ENCODE results near the gene ELFN2.

ELFN2 gene

GRCh38 chr22:37384691-37385090, 42.6 kb downstream of the ELFN2 start:
- no peak for DNase-seq (ENCODE audit: low spot score)

DNA sequence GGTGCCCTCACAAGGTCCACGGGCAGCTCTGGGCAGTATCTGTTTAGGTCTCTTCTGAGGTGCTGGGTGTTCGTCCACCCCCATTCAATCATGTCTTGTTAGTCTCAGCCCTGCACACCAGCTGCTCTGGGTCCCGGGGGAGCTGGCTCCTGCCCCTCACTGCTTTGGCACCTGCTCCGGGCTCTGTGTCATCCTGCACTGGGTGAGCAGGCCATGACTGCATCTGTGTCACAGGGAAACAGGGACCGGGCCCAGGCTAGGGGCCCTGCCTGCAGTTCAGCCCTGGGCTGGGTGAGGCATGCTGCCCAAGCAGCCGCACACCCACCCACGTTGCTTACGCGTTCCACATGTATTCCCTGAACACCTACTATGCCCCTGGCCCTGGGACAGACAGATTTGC, 43.9 kb downstream of the ELFN2 start:
- DNase-seq (ENCODE audit: low spot score): no peak

- no peak for DNase-seq (ENCODE audit: low spot score)
Measured at GRCh38 chr22:37381489-37381888, 45.8 kb downstream of the ELFN2 start.

DNA sequence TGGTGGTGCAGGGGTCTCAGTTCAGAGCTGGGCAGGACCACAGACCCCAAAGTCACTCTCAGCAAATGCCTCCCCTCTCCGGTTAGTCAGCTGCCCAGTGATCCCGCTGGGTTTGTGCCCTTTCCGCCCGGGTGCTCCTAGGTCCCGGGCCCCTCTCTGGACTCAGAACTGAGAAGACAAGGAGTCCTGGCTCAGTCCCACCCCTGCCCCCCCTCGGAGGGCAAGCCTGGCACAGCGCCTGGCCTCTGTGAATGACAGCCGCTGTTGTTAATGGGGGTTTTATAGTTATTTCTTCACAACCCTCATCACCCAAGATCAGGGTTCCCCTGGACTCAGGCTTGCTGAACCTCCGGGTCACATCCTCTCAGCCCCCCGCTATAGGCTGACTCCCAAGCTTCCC, 47.6 kb downstream of the ELFN2 start:
- DNase-seq (ENCODE audit: low spot score): no peak

DNA sequence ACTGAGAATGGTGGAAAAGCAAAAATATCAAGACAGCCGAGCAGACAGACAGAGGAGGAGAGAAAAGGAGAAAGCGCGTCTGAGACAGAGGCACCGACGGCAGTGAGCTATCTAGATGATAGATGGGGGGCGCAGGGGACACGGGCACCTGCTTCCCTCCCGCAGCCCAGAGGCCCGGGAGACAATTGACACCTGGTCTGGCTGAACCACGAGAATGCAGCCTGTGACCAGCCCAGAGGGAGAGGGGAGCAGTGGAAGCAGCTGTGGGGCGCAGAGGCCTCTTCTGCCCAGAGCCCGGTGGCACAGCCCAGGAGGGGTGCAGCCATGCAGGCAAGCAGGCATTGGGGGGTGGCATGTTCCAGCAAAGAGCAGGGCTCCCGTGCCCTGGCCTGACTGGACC, 48.2 kb downstream of the ELFN2 start:
- DNase-seq (ENCODE audit: low spot score): no peak

GRCh38 chr22:37378642-37379058, 48.6 kb downstream of the ELFN2 start:
- DNase-seq (ENCODE audit: low spot score): no peak

DNA sequence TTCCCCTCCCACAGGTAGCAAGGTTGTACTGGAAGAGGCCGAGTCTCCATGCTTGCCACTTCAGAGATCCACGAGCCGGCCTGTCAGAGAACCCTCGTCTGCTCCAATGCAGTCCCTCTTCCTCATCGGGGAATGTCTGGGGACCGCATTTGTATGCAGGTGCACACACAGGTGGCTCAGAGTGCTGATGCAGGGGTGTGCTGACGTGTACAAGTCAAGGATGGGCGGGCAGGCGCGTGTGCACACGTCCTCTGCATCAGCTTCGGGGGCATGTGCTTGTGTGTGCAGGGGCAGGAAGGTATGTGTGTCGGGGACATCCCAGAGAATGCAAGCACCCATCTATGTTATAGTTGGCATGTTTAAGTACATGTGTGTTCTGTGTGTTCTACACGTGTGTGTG, 49.4 kb downstream of the ELFN2 start:
- no peak for DNase-seq (ENCODE audit: low spot score)

GRCh38 chr22:37377138-37377537, 50.1 kb downstream of the ELFN2 start:
- no peak for DNase-seq (ENCODE audit: low spot score)

GRCh38 chr22:37376643-37377042, 50.6 kb downstream of the ELFN2 start:
- no peak for DNase-seq (ENCODE audit: low spot score)

DNA sequence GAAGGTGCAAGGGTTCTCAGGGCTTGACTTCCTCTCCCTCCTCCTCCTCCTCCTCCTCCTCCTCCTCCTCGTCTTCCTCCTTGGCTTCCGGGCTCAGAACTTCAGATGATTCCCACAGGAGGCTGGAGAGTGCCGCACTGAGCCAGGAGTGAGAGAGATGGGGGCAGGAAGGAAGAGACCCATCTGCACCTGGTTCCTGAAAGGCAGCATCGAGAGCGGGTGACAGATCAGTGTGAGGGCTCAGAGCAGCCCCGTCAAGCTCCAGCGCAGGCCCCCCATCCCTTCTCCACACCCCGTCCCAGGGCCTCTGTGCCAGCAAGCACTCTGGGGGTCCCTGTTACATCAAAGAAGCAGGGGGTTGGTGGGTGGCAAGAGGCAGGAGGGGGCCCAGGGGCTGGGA, 51.5 kb downstream of the ELFN2 start:
- no peak for DNase-seq (ENCODE audit: low spot score)

- no peak for DNase-seq (ENCODE audit: low spot score)
Measured at GRCh38 chr22:37374571-37374970, 52.7 kb downstream of the ELFN2 start.

- DNase-seq (ENCODE audit: low spot score): no peak
Measured at GRCh38 chr22:37373451-37373850, 53.8 kb downstream of the ELFN2 start.

DNA sequence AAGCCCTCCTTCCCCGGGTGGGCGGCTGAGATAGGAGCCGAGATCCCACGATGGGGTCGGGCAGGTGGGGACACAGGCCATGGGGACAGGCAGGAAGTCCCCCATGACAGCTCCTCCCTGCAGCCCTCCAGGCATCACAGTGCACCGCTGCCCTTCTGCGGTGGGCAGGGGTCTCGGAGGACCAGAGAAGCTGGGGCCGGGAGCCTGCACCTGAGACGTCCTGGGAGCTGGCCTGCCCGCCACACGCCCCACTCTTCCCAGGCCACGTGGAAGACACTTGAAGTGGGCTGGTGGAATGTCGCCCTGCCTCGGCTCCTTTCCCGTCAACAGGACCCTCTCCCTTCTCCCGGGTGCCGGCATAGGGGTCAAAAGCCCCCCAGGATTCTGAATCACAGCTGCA, 55.4 kb downstream of the ELFN2 start:
- DNase-seq (ENCODE audit: low spot score): no peak

DNA sequence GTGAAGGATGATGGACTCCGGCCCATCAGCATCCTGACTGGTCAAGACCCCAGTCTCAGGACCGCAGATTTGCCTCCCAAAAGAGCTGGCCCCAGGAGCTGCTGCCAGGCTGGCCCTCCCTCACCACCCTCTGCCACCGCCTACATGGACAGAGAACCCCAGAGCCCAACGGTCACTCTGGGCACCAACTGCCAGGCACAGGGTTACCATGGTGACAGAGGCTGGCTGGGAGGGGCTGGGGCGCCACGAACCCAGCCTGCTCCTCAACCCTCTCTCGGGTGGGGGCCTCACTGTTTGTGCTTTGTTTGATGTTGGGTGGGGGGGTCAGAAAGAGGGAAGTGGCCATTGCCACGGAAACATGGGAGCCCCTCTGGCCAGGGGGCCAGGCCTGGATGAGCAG, 55.8 kb downstream of the ELFN2 start:
- no peak for DNase-seq (ENCODE audit: low spot score)

GRCh38 chr22:37370306-37370979, 56.8 kb downstream of the ELFN2 start:
- DNase-seq (ENCODE audit: low spot score): no peak

GRCh38 chr22:37369483-37369882, 57.8 kb downstream of the ELFN2 start:
- no peak for DNase-seq (ENCODE audit: low spot score)

- DNase-seq (ENCODE audit: low spot score): no peak
Measured at GRCh38 chr22:37368058-37368457, 59.2 kb downstream of the ELFN2 start.

DNA sequence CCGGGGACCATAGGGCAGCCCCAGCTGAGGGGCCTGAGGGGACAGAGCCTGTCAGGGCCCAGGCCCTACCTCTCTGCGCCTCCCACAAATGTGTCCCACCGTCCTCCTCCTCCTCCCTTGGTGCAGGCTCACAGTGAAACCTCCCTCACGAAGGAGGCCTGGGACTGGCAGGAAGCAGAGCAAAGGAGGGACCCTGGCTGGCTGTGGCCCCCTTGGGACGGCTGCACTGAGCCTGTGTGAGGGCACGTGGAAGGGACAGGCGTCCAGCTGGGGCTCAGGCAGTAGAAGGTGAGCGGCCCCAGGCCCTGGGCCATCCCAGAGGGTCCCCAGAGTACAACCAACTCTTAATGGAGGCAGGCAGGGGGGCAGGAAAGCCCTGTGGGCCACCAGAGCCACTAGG, 60.7 kb downstream of the ELFN2 start:
- DNase-seq (ENCODE audit: low spot score): no peak

- DNase-seq (ENCODE audit: low spot score): no peak
Measured at GRCh38 chr22:37365950-37366349, 61.3 kb downstream of the ELFN2 start.

- no peak for DNase-seq (ENCODE audit: low spot score)
Measured at GRCh38 chr22:37363261-37363992, 63.9 kb downstream of the ELFN2 start.

- no peak for DNase-seq (ENCODE audit: low spot score)
Measured at GRCh38 chr22:37362621-37363020, 64.7 kb downstream of the ELFN2 start.

GRCh38 chr22:37358917-37359316, 68.4 kb downstream of the ELFN2 start:
- DNase-seq (ENCODE audit: low spot score): no peak

DNA sequence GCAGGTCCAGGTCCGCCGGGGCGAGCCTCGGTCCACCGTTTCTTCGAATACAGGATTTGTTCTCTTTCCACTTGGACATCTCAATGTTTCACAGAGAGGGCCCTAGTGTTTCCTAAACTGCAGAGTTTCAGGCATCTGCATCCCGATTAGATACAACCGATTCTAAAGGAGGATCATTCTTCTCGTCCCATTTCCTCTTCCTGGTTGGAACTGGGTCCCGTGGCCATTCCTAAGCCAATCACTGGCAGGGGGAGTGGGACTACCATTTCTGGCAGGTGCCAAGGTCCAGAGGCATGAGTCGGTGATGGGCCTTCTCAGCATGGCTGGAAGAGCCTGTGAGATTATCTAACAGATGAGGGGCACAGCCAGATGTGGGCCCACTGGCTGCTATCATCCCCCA, 68.9 kb downstream of the ELFN2 start:
- no peak for DNase-seq (ENCODE audit: low spot score)

Data from COLO829 (cell line).